Lower lobe of right lung (tissue), 2 donors: ENCODE results near the gene SYT3. TPM values are rescaled to one million over a fixed set of nuclear protein-coding genes. Genes with fewer than 3 reads are reported as not detected.

ENCODE experiments used
- ATAC-seq, 2 donors: fragments of 200-7000 bp; cut with Tn5 transposase; one replicate each; pipeline ENCODE4 v1.9.1; 2020 to 2022; ENCODE audit warnings: mild to moderate bottlenecking in 2 of 2, moderate library complexity in 2 of 2
- DNase-seq: peaks from one replicate; pipeline ENCODE4 v3.0.0-alpha.2; 2020
- H3K27ac ChIP-seq: fragments of 200-600 bp; one replicate; pipeline ENCODE4 v1.8.0; 2022
- H3K27me3 ChIP-seq: fragments of 200-600 bp; one replicate; pipeline ENCODE4 v1.8.0; 2022; ENCODE audit warnings: low read depth
- H3K36me3 ChIP-seq: fragments of 200-600 bp; one replicate; pipeline ENCODE4 v1.8.0; 2022; ENCODE audit warnings: mild to moderate bottlenecking
- H3K4me1 ChIP-seq: fragments of 200-600 bp; one replicate; pipeline ENCODE4 v1.8.0; 2022
- H3K4me3 ChIP-seq: fragments of 200-600 bp; one replicate; pipeline ENCODE4 v1.8.0; 2022; ENCODE audit warnings: mild to moderate bottlenecking
- H3K9me3 ChIP-seq: fragments of 200-600 bp; one replicate; pipeline ENCODE4 v1.8.0; 2022
- intact Hi-C: fragments of 100-400 bp; cut with DNase I; formaldehyde crosslinking; loops from one replicate; pipeline ENCODE4 v1.11.0; 2022
- total RNA-seq: library from RNA; stranded (reverse); fragmentation: NEBNext Ultra II Directional; extraction: Animal tissue kit (Norgen Biotek cat#: 25700); gene quantifications from one replicate; pipeline ENCODE4 v1.2.1, GENCODE V29; 2021
- TF ChIP-seq, protein P1 (sequence below): fragments of 200-600 bp; IDR thresholded peaks from one replicate; pipeline ENCODE4 v1.8.0; 2022; ENCODE audit warnings: antibody characterized with exemption, mild to moderate bottlenecking
- donor health status: DM: no; HTN: yes; CAD: no; lungs with severe emphysema.

SYT3 gene
- total RNA-seq, 1 donor from 2014 or later, result 1.2 TPM

DNA sequence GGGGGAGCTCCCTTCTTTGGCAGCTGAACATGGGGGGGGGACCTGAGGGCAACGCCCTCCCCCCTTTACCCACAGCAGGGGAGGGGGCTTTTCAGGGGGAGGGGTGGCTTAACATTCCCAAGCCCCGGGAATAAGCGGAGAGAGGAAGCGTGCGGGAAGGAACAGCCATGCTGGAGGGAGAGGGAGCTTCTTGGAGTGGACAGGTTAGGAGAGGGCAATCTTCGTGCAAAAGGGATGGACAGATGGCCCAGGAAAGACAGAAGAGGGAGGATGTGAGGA lies 20.3 kb upstream of the SYT3 start:
- Histone ChIP-seq H3K4me1 (peaks cover 16% of the 10 kb centered on the region), H3K27ac (no peak overlapping the region), H3K9me3 (no peaks in the 10 kb centered on the region), H3K4me3 (no peak overlapping the region), H3K27me3 (peaks cover 46% of the 10 kb centered on the region), H3K36me3 (no peaks in the 10 kb centered on the region)
- TF ChIP-seq, protein P1, sequence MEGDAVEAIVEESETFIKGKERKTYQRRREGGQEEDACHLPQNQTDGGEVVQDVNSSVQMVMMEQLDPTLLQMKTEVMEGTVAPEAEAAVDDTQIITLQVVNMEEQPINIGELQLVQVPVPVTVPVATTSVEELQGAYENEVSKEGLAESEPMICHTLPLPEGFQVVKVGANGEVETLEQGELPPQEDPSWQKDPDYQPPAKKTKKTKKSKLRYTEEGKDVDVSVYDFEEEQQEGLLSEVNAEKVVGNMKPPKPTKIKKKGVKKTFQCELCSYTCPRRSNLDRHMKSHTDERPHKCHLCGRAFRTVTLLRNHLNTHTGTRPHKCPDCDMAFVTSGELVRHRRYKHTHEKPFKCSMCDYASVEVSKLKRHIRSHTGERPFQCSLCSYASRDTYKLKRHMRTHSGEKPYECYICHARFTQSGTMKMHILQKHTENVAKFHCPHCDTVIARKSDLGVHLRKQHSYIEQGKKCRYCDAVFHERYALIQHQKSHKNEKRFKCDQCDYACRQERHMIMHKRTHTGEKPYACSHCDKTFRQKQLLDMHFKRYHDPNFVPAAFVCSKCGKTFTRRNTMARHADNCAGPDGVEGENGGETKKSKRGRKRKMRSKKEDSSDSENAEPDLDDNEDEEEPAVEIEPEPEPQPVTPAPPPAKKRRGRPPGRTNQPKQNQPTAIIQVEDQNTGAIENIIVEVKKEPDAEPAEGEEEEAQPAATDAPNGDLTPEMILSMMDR, result no peak
- DNase-seq (no peak), ATAC-seq (no peak)
- intact Hi-C loops, result no loop called here

DNA sequence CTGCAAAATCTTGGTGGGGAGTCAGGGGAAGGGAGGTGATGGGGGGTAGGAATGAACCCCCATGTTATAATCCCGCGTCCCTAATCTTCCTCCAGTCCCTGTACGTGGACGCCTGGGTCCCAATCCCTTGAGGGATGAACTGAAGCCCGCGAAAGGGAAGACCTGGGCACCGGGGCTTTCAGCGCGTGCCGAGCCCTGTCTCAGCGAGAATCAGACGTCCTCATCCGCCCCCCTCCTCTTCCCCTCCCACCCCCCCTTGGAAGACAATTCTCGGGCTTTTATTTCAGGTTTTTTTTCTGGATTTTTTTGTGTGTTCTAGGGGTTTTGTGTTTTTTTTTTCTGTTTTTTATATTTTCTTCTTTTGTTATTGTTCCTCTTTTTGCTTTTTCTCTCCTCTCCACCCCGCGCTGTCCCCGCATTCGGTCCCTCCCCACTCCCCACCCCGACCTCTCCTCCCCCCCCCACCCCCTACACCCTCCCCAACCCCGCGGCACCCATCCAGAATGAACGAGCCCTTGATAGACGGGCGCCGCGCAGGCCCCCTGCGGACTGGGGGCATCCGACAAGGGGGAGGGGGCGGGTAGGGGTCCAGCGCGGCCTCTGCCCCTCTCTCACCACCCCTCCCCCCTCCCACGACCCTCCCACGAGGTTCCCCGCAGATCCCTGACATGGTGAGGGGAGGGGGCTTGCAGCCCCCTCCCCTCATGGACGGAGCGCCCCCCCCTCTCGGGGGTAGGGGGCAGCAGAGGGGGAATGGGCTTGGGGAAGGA lies 19.8 kb upstream of the SYT3 start:
- intact Hi-C loops, result no loop called here
- Histone ChIP-seq H3K9me3 (no peaks in the 10 kb centered on the region), H3K36me3 (no peaks in the 10 kb centered on the region), H3K27ac (peak overlapping the region; percentile 76), H3K4me3 (peak overlapping the region; percentile 46), H3K4me1 (peaks cover 16% of the 10 kb centered on the region), H3K27me3 (peaks cover 44% of the 10 kb centered on the region)
- DNase-seq, result no peak
- no peak for ATAC-seq
- TF ChIP-seq, protein P1, result no peak

DNA sequence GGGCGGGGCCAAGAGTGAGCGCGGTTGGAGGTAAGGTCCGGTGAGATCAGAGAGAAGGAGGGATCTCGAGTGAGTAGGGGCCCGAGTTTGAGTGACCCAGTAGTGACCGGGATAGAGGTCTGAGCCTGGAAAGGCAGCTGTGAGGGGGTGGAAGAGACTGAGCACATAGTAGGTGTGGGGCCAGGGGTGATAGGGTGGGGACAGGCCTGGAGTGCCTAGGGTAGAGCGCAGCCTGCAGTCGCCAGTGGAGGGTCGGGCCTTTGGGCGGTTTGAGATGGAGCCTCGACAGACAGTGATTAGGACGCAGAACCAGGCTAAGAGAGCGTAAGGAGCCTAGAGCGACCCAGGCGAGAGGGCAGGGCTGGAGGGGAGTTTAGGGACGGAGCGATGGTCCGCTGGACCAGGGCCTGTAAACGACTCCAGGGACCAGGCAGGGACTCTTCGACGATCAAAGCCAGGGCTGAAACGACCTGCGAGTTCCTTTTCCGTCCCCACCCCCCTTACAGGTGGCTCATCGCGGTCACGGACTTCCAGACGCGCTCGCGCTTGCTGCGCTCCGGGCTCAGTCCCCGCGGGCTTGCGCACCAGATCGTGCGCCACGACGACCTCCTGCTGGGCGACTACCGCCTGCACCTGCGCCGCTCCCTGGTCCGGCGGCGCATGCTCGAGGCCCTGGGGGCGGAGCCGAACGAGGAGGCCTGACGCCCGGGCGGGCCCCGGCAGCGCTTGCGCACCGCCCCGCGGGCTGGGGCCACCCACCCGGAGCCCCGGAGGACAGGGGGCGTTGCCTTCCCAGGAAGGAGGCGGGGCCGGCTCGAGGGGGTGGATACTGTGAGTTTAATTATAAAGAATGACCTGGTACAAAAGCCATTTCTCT lies 19.0 kb upstream of the SYT3 start:
- H3K27me3 ChIP-seq, result peaks cover 44% of the 10 kb centered on the region
- DNase-seq, result peak; percentile 82
- peak overlapping the region; percentile 46 for H3K4me3 ChIP-seq
- H3K27ac ChIP-seq, result peak overlapping the region; percentile 76
- peaks cover 16% of the 10 kb centered on the region for H3K4me1 ChIP-seq
- H3K9me3 ChIP-seq, result no peaks in the 10 kb centered on the region
- TF ChIP-seq, protein P1, result peak; percentile 9
- ATAC-seq, result peak; percentile 86 to 92
- intact Hi-C loops, result no loop called here
- no peaks in the 10 kb centered on the region for H3K36me3 ChIP-seq

DNA sequence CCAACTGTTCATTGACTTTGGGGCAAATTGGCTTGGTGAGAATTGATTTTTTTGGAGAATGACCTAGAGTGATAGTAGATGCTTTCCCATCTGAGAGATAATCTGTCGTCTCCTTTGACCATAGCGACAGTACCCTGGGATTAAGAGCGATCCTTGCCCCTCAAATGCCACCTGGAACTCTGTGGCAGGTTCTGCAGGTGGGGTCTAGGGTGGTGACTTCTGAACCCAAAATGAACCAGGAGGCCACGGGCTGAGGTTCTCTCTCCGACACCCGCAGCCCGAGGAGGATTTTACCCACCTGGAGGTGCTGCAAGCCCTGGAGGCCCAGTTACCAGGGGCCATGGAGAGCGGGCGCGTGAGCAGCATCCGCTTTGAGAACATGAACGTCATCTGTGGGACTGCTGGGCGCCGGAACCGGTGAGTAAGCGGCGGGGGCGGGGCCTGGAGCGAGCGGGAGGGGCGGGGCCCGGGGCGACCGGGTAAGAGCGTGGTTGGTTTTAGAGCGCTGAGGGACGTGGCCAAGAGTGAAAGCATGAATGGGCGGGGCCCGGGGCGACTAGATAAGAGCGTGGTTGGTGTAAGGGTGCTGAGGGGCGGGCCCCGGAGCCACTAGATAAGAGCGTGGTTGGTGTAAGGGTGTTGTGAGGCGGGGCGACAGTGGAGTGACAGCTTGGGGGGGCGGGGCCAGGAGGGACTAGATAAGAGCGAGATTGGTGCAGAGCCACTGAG lies 18.2 kb upstream of the SYT3 start:
- H3K9me3 ChIP-seq, result no peaks in the 10 kb centered on the region
- intact Hi-C loops, result no loop called here
- H3K27ac ChIP-seq, result no peak overlapping the region
- peaks cover 16% of the 10 kb centered on the region for H3K4me1 ChIP-seq
- TF ChIP-seq, protein P1, result no peak
- peak overlapping the region; percentile 46 for H3K4me3 ChIP-seq
- H3K36me3 ChIP-seq, result no peaks in the 10 kb centered on the region
- peak; percentile 97 for DNase-seq
- ATAC-seq, result peak; percentile 90 to 94
- H3K27me3 ChIP-seq, result peaks cover 44% of the 10 kb centered on the region

DNA sequence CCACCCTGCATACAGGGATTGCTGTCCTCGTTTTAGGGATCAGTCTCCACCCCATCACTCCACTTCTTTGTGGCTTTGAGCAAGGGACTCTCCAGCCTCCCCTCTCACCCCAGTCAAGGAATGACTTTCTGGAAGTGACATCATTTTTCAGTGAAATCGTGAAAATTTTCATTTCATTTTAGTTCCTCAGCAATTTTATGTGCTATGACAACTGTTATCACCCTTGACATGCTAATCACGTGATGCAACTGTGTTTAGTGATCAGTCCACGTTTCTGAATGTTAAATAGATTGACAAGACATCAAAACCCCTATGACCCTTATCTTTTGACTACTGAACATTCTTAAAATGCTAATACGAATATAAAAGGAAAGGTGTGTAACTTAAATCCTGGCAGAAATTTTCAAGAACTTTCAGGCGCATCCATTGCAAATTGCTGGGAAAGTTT lies 17.6 kb upstream of the SYT3 start:
- intact Hi-C loops, result no loop called here
- ATAC-seq, result no peak
- H3K27ac ChIP-seq, result no peak overlapping the region
- peaks cover 49% of the 10 kb centered on the region for H3K27me3 ChIP-seq
- no peaks in the 10 kb centered on the region for H3K9me3 ChIP-seq
- H3K36me3 ChIP-seq, result no peaks in the 10 kb centered on the region
- TF ChIP-seq, protein P1, result no peak
- peaks cover 16% of the 10 kb centered on the region for H3K4me1 ChIP-seq
- H3K4me3 ChIP-seq, result no peak overlapping the region
- no peak for DNase-seq
